ENCODE measurements around the gene HDAC1. TPM values are rescaled to one million over a fixed set of nuclear protein-coding genes. Genes with fewer than 3 reads are reported as not detected.

HDAC1 gene
- total and polyA plus RNA-seq, 2 of the 13 experiments (the other 11 are each of a cell fraction or from before 2014, with no cell fraction given) = 93.5 to 189 TPM

DNA sequence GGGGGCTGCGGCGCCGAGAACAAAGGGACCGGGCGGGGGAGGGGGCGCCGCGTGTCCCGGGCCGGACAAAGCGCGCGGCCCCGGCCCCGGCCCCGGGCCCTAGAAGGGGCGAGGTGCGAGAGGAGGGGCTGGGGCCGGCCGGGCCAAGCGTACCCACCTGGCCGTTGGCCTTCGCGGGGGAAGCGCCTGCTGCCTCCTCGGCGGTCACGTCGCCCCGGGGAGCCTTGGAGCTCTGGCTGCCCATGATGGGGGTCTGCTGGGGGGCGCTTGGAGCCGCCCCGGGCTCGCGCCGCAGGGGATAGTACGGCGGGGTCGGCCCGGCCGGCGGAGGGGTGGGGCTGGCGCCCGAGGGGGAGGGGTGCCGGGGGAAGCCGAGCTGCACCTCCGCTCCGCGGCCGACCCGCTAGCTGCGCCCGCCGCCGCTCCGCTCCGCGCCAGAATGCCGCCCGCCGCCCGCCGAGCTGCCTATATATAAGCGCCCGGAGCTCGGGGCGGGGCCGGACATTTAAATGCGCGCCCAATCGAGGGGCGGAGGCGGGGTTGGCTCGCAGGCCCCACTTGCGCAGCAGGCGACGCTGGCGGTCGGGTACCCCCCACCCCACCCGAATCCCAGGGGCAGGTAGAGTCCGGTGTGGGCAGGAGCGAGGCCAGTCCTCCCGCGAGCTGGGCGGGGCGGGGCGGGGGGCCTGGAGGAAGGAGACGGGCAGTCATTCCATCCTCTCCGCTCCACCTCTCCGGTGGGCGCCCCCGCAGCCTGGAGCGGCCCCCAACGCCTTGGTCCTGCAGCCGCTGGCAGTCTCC, 44.1 kb downstream of the HDAC1 start, which contains the start of gene MARCKSL1 (continued):
- TF ChIP-seq JUNB (CRISPR knock-in tag; IDR thresholded peaks at IDR 0.05; ENCODE audit: borderline replicate concordance) = no peak
- TF ChIP-seq, protein P1, sequence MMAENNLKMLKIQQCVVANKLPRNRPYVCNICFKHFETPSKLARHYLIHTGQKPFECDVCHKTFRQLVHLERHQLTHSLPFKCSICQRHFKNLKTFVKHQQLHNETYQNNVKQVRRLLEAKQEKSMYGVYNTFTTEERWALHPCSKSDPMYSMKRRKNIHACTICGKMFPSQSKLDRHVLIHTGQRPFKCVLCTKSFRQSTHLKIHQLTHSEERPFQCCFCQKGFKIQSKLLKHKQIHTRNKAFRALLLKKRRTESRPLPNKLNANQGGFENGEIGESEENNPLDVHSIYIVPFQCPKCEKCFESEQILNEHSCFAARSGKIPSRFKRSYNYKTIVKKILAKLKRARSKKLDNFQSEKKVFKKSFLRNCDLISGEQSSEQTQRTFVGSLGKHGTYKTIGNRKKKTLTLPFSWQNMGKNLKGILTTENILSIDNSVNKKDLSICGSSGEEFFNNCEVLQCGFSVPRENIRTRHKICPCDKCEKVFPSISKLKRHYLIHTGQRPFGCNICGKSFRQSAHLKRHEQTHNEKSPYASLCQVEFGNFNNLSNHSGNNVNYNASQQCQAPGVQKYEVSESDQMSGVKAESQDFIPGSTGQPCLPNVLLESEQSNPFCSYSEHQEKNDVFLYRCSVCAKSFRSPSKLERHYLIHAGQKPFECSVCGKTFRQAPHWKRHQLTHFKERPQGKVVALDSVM (CRISPR knock-in tag; IDR thresholded peaks at IDR 0.05) = 0 out of 2 replicates have a peak, but pooled peaks have one; percentile 23
- TF ChIP-seq, protein P2, sequence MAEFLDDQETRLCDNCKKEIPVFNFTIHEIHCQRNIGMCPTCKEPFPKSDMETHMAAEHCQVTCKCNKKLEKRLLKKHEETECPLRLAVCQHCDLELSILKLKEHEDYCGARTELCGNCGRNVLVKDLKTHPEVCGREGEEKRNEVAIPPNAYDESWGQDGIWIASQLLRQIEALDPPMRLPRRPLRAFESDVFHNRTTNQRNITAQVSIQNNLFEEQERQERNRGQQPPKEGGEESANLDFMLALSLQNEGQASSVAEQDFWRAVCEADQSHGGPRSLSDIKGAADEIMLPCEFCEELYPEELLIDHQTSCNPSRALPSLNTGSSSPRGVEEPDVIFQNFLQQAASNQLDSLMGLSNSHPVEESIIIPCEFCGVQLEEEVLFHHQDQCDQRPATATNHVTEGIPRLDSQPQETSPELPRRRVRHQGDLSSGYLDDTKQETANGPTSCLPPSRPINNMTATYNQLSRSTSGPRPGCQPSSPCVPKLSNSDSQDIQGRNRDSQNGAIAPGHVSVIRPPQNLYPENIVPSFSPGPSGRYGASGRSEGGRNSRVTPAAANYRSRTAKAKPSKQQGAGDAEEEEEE (CRISPR knock-in tag; IDR thresholded peaks at IDR 0.05; ENCODE audit: borderline replicate concordance) = no peak
- TF ChIP-seq SSRP1 (CRISPR knock-in tag; IDR thresholded peaks at IDR 0.05) = no peak
- TF ChIP-seq, protein P3, sequence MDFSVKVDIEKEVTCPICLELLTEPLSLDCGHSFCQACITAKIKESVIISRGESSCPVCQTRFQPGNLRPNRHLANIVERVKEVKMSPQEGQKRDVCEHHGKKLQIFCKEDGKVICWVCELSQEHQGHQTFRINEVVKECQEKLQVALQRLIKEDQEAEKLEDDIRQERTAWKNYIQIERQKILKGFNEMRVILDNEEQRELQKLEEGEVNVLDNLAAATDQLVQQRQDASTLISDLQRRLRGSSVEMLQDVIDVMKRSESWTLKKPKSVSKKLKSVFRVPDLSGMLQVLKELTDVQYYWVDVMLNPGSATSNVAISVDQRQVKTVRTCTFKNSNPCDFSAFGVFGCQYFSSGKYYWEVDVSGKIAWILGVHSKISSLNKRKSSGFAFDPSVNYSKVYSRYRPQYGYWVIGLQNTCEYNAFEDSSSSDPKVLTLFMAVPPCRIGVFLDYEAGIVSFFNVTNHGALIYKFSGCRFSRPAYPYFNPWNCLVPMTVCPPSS (IDR thresholded peaks at IDR 0.05) = no peak
- TF ChIP-seq CREB1 (IDR thresholded peaks at IDR 0.05) = no peak
- TF ChIP-seq CREB1 (CRISPR knock-in tag; IDR thresholded peaks at IDR 0.05) = no peak
- TF ChIP-seq, protein P4, sequence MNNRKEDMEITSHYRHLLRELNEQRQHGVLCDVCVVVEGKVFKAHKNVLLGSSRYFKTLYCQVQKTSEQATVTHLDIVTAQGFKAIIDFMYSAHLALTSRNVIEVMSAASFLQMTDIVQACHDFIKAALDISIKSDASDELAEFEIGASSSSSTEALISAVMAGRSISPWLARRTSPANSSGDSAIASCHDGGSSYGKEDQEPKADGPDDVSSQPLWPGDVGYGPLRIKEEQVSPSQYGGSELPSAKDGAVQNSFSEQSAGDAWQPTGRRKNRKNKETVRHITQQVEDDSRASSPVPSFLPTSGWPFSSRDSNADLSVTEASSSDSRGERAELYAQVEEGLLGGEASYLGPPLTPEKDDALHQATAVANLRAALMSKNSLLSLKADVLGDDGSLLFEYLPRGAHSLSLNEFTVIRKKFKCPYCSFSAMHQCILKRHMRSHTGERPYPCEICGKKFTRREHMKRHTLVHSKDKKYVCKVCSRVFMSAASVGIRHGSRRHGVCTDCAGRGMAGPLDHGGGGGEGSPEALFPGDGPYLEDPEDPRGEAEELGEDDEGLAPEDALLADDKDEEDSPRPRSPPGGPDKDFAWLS (CRISPR knock-in tag; IDR thresholded peaks at IDR 0.05; ENCODE audit: borderline replicate concordance) = no peak
- TF ChIP-seq, protein P5, sequence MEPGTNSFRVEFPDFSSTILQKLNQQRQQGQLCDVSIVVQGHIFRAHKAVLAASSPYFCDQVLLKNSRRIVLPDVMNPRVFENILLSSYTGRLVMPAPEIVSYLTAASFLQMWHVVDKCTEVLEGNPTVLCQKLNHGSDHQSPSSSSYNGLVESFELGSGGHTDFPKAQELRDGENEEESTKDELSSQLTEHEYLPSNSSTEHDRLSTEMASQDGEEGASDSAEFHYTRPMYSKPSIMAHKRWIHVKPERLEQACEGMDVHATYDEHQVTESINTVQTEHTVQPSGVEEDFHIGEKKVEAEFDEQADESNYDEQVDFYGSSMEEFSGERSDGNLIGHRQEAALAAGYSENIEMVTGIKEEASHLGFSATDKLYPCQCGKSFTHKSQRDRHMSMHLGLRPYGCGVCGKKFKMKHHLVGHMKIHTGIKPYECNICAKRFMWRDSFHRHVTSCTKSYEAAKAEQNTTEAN (CRISPR knock-in tag; conservative IDR thresholded peaks at IDR 0.05) = 0 out of 2 replicates have a peak, but pooled peaks have one; percentile 55
- TF ChIP-seq, protein P6, sequence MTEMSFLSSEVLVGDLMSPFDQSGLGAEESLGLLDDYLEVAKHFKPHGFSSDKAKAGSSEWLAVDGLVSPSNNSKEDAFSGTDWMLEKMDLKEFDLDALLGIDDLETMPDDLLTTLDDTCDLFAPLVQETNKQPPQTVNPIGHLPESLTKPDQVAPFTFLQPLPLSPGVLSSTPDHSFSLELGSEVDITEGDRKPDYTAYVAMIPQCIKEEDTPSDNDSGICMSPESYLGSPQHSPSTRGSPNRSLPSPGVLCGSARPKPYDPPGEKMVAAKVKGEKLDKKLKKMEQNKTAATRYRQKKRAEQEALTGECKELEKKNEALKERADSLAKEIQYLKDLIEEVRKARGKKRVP (CRISPR knock-in tag; IDR thresholded peaks at IDR 0.05) = peak in 1 of 2 experiments; percentile 23; a peak in 1 of 4 replicates
- TF ChIP-seq KLF9 (CRISPR knock-in tag; IDR thresholded peaks at IDR 0.05; ENCODE audit: low read depth) = no peak
- TF ChIP-seq, protein P7, sequence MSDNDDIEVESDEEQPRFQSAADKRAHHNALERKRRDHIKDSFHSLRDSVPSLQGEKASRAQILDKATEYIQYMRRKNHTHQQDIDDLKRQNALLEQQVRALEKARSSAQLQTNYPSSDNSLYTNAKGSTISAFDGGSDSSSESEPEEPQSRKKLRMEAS (IDR thresholded peaks at IDR 0.05) = peak; percentile 42; the same call in 1 of the 2 replicates
- no peak for TF ChIP-seq ZNF207 (IDR thresholded peaks at IDR 0.05; ENCODE audit: borderline replicate concordance)
- 0 out of 2 replicates have a peak, but pooled peaks have one; percentile 47 for TF ChIP-seq RFXANK (CRISPR knock-in tag; IDR thresholded peaks at IDR 0.05)
- TF ChIP-seq CENPT (CRISPR knock-in tag; IDR thresholded peaks at IDR 0.05; ENCODE audit: low read depth) = no peak
- peak; percentile 43; the same call in 1 of the 2 replicates for TF ChIP-seq ZNF441 (CRISPR knock-in tag; IDR thresholded peaks at IDR 0.05; ENCODE audit: borderline replicate concordance)
- peak; percentile 16 for TF ChIP-seq RBM22 (optimal IDR thresholded peaks at IDR 0.05; ENCODE audit: low read length)

Measured in HepG2 (cell line).